Type B pancreatic cell (in vitro differentiated cells): ENCODE data around the gene AFMID. TPM values are rescaled to one million over a fixed set of nuclear protein-coding genes. Genes with fewer than 3 reads are reported as not detected.

ENCODE experiments used
- DNase-seq: peaks from one replicate; pipeline ENCODE4 v3.0.0; 2021; ENCODE audit warnings: mixed read lengths; ENCODE audit not compliant: unreplicated experiment; ENCODE audit errors: extremely low spot score
- H3K27ac Mint-ChIP-seq: 2 replicates; pipeline ENCODE4 v1.8.0; 2021; ENCODE audit warnings: mild to moderate bottlenecking, mixed read lengths
- H3K27me3 Mint-ChIP-seq: 2 replicates; pipeline ENCODE4 v1.8.0; 2021; ENCODE audit warnings: mixed read lengths
- H3K36me3 Mint-ChIP-seq: 2 replicates; pipeline ENCODE4 v1.8.0; 2021; ENCODE audit warnings: mixed read lengths
- H3K4me1 Mint-ChIP-seq: one replicate; pipeline ENCODE4 v1.8.0; 2021; ENCODE audit warnings: mixed read lengths; ENCODE audit not compliant: unreplicated experiment
- H3K4me3 Mint-ChIP-seq: 2 replicates; pipeline ENCODE4 v1.8.0; 2021; ENCODE audit warnings: mild to moderate bottlenecking, mixed read lengths
- H3K9me3 Mint-ChIP-seq: 2 replicates; pipeline ENCODE4 v1.8.0; 2021; ENCODE audit warnings: mixed read lengths
- CTCF ChIP-seq: fragments of 200-600 bp; sonication (generic); conservative IDR thresholded peaks from 2 replicates; pipeline ENCODE4 v1.5.0; 2021; ENCODE audit warnings: antibody characterized with exemption, mild to moderate bottlenecking
- total RNA-seq: library from RNA; stranded (reverse); gene quantifications from 2 replicates; pipeline ENCODE4 v1.2.1, GENCODE V29; 2021; ENCODE audit warnings: low replicate concordance

The AFMID gene
- total RNA-seq, 1 donor from 2014 or later, result 30.5 TPM

DNA sequence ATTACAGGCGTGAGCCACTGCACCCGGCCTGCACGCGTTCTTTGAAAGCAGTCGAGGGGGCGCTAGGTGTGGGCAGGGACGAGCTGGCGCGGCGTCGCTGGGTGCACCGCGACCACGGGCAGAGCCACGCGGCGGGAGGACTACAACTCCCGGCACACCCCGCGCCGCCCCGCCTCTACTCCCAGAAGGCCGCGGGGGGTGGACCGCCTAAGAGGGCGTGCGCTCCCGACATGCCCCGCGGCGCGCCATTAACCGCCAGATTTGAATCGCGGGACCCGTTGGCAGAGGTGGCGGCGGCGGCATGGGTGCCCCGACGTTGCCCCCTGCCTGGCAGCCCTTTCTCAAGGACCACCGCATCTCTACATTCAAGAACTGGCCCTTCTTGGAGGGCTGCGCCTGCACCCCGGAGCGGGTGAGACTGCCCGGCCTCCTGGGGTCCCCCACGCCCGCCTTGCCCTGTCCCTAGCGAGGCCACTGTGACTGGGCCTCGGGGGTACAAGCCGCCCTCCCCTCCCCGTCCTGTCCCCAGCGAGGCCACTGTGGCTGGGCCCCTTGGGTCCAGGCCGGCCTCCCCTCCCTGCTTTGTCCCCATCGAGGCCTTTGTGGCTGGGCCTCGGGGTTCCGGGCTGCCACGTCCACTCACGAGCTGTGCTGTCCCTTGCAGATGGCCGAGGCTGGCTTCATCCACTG is 27.0 kb downstream of the AFMID start, which contains the start of gene BIRC5:
Gene BIRC5, plus strand, starts transcription at position 238 of the 690 bp plus-strand sequence. Its CDS starts 64 bp downstream, at position 302.
- H3K4me1 Mint-ChIP-seq, result peaks cover 5% of the 10 kb centered on the region
- H3K36me3 Mint-ChIP-seq, result peaks cover 8% of the 10 kb centered on the region
- H3K4me3 Mint-ChIP-seq, result peak within 1 kb of the TSS; percentile 94
- peak; percentile 94 for DNase-seq
- no peak for TF ChIP-seq CTCF
- H3K27ac Mint-ChIP-seq, result peak within 1 kb of the TSS; percentile 77
- H3K27me3 Mint-ChIP-seq, result no peaks in the 10 kb centered on the region
- no peaks in the 10 kb centered on the region for H3K9me3 Mint-ChIP-seq

- Mint-ChIP-seq H3K27ac (peak overlapping the region; percentile 77), H3K27me3 (no peaks in the 10 kb centered on the region), H3K4me1 (peaks cover 9% of the 10 kb centered on the region), H3K4me3 (peak overlapping the region; percentile 94), H3K36me3 (peaks cover 12% of the 10 kb centered on the region), H3K9me3 (no peaks in the 10 kb centered on the region)
- TF ChIP-seq CTCF, result no peak
- DNase-seq, result no peak
These were observed 27.5 kb downstream of the AFMID start for GRCh38 chr17:78214706-78215061.

GRCh38 chr17:78219396-78220150 is 32.4 kb downstream of the AFMID start:
- H3K36me3 Mint-ChIP-seq, result peaks cover 14% of the 10 kb centered on the region
- no peak overlapping the region for H3K27ac Mint-ChIP-seq
- H3K4me3 Mint-ChIP-seq, result no peak overlapping the region
- no peaks in the 10 kb centered on the region for H3K9me3 Mint-ChIP-seq
- H3K4me1 Mint-ChIP-seq, result peaks cover 21% of the 10 kb centered on the region
- TF ChIP-seq CTCF, result no peak
- no peak for DNase-seq
- H3K27me3 Mint-ChIP-seq, result no peaks in the 10 kb centered on the region

- no peak for DNase-seq
- no peak for TF ChIP-seq CTCF
- Mint-ChIP-seq H3K4me1 (peaks cover 16% of the 10 kb centered on the region), H3K9me3 (no peaks in the 10 kb centered on the region), H3K4me3 (no peak overlapping the region), H3K36me3 (peaks cover 6% of the 10 kb centered on the region), H3K27ac (no peak overlapping the region), H3K27me3 (peaks cover 3% of the 10 kb centered on the region)
These were observed 35.9 kb downstream of the AFMID start for GRCh38 chr17:78223061-78223460.

GRCh38 chr17:78223765-78224164 is 36.6 kb downstream of the AFMID start:
- Mint-ChIP-seq H3K27ac (no peak overlapping the region), H3K4me3 (no peak overlapping the region), H3K36me3 (peaks cover 6% of the 10 kb centered on the region)

More at GRCh38 chr17:78223765-78224164, 36.6 kb downstream of the AFMID start:
- Mint-ChIP-seq H3K27me3 (peaks cover 3% of the 10 kb centered on the region), H3K4me1 (peaks cover 16% of the 10 kb centered on the region), H3K9me3 (no peaks in the 10 kb centered on the region)
- no peak for TF ChIP-seq CTCF
- no peak for DNase-seq
